Measurements from ENCODE around the gene KCNQ1.

- TF ChIP-seq CTCF (IDR thresholded peaks at IDR 0.05) (no peak), EP300 (IDR thresholded peaks at IDR 0.05) (no peak)
Measured at GRCh38 chr11:2748814-2749554, 304.2 kb downstream of the KCNQ1 start.
